ENCODE data around the gene ROCK2. TPM values are rescaled to one million over a fixed set of nuclear protein-coding genes. Genes with fewer than 3 reads are reported as not detected.

ROCK2 gene
- total and polyA plus RNA-seq, 2 of the 13 experiments (the other 11 are each of a cell fraction or from before 2014, with no cell fraction given) = 38.1 to 119 TPM

- TF ChIP-seq GATAD2A (CRISPR knock-in tag; IDR thresholded peaks at IDR 0.05) (0 out of 2 replicates have a peak, but pooled peaks have one; percentile 12), RFXAP (CRISPR knock-in tag; IDR thresholded peaks at IDR 0.05; ENCODE audit: borderline replicate concordance) (no peak), ZNF740 (CRISPR knock-in tag; IDR thresholded peaks at IDR 0.05) (peak; percentile 70; the same call in 1 of the 2 replicates), U2AF1 (optimal IDR thresholded peaks at IDR 0.05; ENCODE audit: low read depth, low read length) (no peak), ARNTL (CRISPR knock-in tag; IDR thresholded peaks at IDR 0.05) (no peak), DR1 (CRISPR knock-in tag; IDR thresholded peaks at IDR 0.05) (no peak), RARA (CRISPR knock-in tag; IDR thresholded peaks at IDR 0.05) (no peak), NFATC3 (CRISPR knock-in tag; IDR thresholded peaks at IDR 0.05) (no peak), SP4 (CRISPR knock-in tag; IDR thresholded peaks at IDR 0.05) (no peak), ZSCAN30 (CRISPR knock-in tag; IDR thresholded peaks at IDR 0.05) (no peak), CHCHD3 (CRISPR knock-in tag; IDR thresholded peaks at IDR 0.05) (no peak), BHLHE40 (IDR thresholded peaks at IDR 0.05; ENCODE audit: low read length) (no peak), KLF11 (CRISPR knock-in tag; IDR thresholded peaks at IDR 0.05) (no peak)
- TF ChIP-seq, protein P1, sequence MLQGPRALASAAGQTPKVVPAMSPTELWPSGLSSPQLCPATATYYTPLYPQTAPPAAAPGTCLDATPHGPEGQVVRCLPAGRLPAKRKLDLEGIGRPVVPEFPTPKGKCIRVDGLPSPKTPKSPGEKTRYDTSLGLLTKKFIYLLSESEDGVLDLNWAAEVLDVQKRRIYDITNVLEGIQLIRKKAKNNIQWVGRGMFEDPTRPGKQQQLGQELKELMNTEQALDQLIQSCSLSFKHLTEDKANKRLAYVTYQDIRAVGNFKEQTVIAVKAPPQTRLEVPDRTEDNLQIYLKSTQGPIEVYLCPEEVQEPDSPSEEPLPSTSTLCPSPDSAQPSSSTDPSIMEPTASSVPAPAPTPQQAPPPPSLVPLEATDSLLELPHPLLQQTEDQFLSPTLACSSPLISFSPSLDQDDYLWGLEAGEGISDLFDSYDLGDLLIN (CRISPR knock-in tag; IDR thresholded peaks at IDR 0.05; ENCODE audit: borderline replicate concordance) = no peak
- TF ChIP-seq, protein P2, sequence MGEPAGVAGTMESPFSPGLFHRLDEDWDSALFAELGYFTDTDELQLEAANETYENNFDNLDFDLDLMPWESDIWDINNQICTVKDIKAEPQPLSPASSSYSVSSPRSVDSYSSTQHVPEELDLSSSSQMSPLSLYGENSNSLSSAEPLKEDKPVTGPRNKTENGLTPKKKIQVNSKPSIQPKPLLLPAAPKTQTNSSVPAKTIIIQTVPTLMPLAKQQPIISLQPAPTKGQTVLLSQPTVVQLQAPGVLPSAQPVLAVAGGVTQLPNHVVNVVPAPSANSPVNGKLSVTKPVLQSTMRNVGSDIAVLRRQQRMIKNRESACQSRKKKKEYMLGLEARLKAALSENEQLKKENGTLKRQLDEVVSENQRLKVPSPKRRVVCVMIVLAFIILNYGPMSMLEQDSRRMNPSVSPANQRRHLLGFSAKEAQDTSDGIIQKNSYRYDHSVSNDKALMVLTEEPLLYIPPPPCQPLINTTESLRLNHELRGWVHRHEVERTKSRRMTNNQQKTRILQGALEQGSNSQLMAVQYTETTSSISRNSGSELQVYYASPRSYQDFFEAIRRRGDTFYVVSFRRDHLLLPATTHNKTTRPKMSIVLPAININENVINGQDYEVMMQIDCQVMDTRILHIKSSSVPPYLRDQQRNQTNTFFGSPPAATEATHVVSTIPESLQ (CRISPR knock-in tag; conservative IDR thresholded peaks at IDR 0.05) = no peak
Observed at GRCh38 chr2:11359865-11360264, 15.4 kb upstream of the ROCK2 start (continued).

All from HepG2 (cell line).